Astrocyte (in vitro differentiated cells and primary cell): ENCODE results near the gene TVP23A.

ENCODE experiments used
- CTCF ChIP-seq: IDR thresholded peaks from 2 replicates; pipeline ENCODE4 v1.5.1; 2011; ENCODE audit warnings: low read depth, mild to moderate bottlenecking, inconsistent platforms, low read length, moderate library complexity; ENCODE audit not compliant: insufficient read depth
- EZH2 ChIP-seq: IDR thresholded peaks from 2 replicates; pipeline ENCODE4 v1.6.1; 2012; ENCODE audit warnings: mild to moderate bottlenecking, low read length, inconsistent platforms; ENCODE audit not compliant: insufficient read depth

- TF ChIP-seq EZH2 = no peak
- TF ChIP-seq CTCF = no peak
Measured at GRCh38 chr16:10851512-10851911, 32.9 kb upstream of the TVP23A start.
